A549 (cell line): ENCODE data around the gene ENDOG.

Source experiments
- CHD2 ChIP-seq: fragments of 150-350 bp; IDR thresholded peaks from 2 replicates; pipeline ENCODE4 v1.6.1; 2014; ENCODE audit warnings: low read length; ENCODE audit not compliant: partially characterized antibody
- EHMT2 ChIP-seq: fragments of 200-600 bp; sonication (generic); IDR thresholded peaks from 2 replicates; pipeline ENCODE4 v1.6.1; 2016; ENCODE audit warnings: antibody characterized with exemption, low read depth, mild to moderate bottlenecking, moderate library complexity
- EP300 ChIP-seq, 2 experiments: fragments of >200 bp; sonication (Bioruptor Twin); formaldehyde crosslinking; IDR thresholded peaks; 2 replicates in 1 of 2; 3 replicates in 1 of 2; pipeline ENCODE4 v1.6.1; 2016 to 2017
- FOSL2 ChIP-seq, 2 experiments: fragments of 450-650 bp in 1 of 2; fragments of >200 bp in 1 of 2; sonication (Bioruptor Twin) in 1 of 2; formaldehyde crosslinking; IDR thresholded peaks; 2 replicates each; pipeline versions ENCODE4 v1.5.0 to v1.6.1; 2016 to 2020; ENCODE audit warnings: mild to moderate bottlenecking in 1 of 2, moderate library complexity in 1 of 2
- HOXA7 ChIP-seq: fragments of 250-450 bp; sonication (Bioruptor Pico); IDR thresholded peaks from 2 replicates; pipeline ENCODE4 v1.5.0; 2020; ENCODE audit warnings: mild to moderate bottlenecking, moderate library complexity
- KDM1A ChIP-seq: fragments of 200-600 bp; sonication (generic); IDR thresholded peaks from 2 replicates; pipeline ENCODE4 v1.6.1; 2016; ENCODE audit warnings: low read depth, mild to moderate bottlenecking
- MAZ ChIP-seq: fragments of 150-350 bp; IDR thresholded peaks from 2 replicates; pipeline ENCODE4 v1.6.1; 2014; ENCODE audit warnings: antibody characterized with exemption, low read depth, low read length, borderline replicate concordance
- POLR2A ChIP-seq: IDR thresholded peaks from 2 replicates; pipeline ENCODE4 v1.6.1; 2012; ENCODE audit warnings: mild to moderate bottlenecking, low read length
- TF ChIP-seq, protein P1 (sequence below): fragments of >200 bp; sonication (Bioruptor Twin); formaldehyde crosslinking; IDR thresholded peaks from 3 replicates; pipeline ENCODE4 v1.5.1; 2016

DNA sequence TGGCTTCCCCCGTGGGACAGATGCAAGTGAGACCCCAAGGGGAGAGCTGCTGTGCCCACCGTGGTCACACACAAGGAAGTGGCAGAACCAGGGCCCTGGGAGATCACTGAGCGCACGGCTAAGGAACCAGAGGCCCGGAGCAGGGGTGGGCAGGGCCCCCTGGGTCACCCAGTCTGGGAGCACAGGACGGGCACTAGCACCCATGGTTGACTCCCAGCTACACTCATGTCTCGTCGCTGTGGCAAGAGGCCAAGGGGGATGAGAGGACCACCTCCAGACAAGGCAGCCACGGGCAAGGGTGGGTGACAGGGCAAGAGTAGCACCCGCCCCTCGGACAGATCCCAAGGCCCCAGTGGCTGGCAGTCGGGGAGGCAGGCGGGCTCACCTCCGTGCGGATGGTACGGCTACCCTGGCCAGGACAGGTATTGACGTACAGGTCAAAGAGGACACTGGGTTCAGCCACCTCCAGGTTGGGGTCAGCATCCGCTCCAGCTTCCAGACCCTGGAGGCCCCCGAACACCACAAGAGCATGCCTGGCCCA, 5.1 kb downstream of the ENDOG start:
- TF ChIP-seq, protein P1, sequence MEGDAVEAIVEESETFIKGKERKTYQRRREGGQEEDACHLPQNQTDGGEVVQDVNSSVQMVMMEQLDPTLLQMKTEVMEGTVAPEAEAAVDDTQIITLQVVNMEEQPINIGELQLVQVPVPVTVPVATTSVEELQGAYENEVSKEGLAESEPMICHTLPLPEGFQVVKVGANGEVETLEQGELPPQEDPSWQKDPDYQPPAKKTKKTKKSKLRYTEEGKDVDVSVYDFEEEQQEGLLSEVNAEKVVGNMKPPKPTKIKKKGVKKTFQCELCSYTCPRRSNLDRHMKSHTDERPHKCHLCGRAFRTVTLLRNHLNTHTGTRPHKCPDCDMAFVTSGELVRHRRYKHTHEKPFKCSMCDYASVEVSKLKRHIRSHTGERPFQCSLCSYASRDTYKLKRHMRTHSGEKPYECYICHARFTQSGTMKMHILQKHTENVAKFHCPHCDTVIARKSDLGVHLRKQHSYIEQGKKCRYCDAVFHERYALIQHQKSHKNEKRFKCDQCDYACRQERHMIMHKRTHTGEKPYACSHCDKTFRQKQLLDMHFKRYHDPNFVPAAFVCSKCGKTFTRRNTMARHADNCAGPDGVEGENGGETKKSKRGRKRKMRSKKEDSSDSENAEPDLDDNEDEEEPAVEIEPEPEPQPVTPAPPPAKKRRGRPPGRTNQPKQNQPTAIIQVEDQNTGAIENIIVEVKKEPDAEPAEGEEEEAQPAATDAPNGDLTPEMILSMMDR = no peak
- TF ChIP-seq MAZ = no peak
- no peak for TF ChIP-seq KDM1A
- no peak for TF ChIP-seq FOSL2 (IDR thresholded peaks at IDR 0.05)
- no peak for TF ChIP-seq FOSL2 (CRISPR knock-in tag; IDR thresholded peaks at IDR 0.05)
- no peak for TF ChIP-seq EP300 (IDR thresholded peaks at IDR 0.05)
- no peak for TF ChIP-seq HOXA7
- no peak for TF ChIP-seq EHMT2
- TF ChIP-seq POLR2A = no peak
- no peak for TF ChIP-seq CHD2
